OCI-LY3 (cell line): Measurements from ENCODE around the gene AMN.

ENCODE experiments used
- H2AFZ ChIP-seq: fragments of 200-600, 300-600 bp; shearing (Covaris generic); 2 replicates; pipeline ENCODE4 v1.6.0; 2014; ENCODE audit warnings: antibody characterized with exemption, low read depth, low read length
- H3K27ac ChIP-seq: fragments of 200-600, 300-600 bp; sonication (generic); 2 replicates; pipeline ENCODE4 v1.5.1; 2014; ENCODE audit warnings: mild to moderate bottlenecking, low read length, moderate library complexity, mixed read lengths
- H3K27me3 ChIP-seq: fragments of 200-600, 300-600 bp; sonication (generic); 2 replicates; pipeline ENCODE4 v1.6.1; 2014; ENCODE audit warnings: low read depth, low read length, mixed read lengths
- H3K36me3 ChIP-seq: fragments of 200-600, 300-600 bp; sonication (generic); replicated peaks from 2 replicates; pipeline ENCODE3; 2014; ENCODE audit warnings: low read depth, low read length, mixed read lengths
- H3K4me1 ChIP-seq: fragments of 300-600, 200-600 bp; sonication (generic); 2 replicates; pipeline ENCODE4 v1.6.1; 2014; ENCODE audit warnings: low read length, mixed read lengths
- H3K4me2 ChIP-seq: fragments of 200-600, 300-600 bp; sonication (generic); 2 replicates; pipeline ENCODE4 v1.6.1; 2014; ENCODE audit warnings: low read length, mixed read lengths
- H3K4me3 ChIP-seq: fragments of 300-600, 200-600 bp; sonication (generic); 2 replicates; pipeline ENCODE4 v1.5.1; 2014; ENCODE audit warnings: antibody characterized with exemption, mild to moderate bottlenecking, low read length, moderate library complexity
- H3K79me2 ChIP-seq: fragments of 300-600, 200-600 bp; shearing (Covaris generic); 2 replicates; pipeline ENCODE4 v1.6.1; 2014; ENCODE audit warnings: mild to moderate bottlenecking, low read length, mixed read lengths
- H3K9ac ChIP-seq: fragments of 300-600, 200-600 bp; shearing (Covaris generic); 2 replicates; pipeline ENCODE4 v1.6.0; 2014; ENCODE audit warnings: mild to moderate bottlenecking, low read length, moderate library complexity
- H3K9me3 ChIP-seq: fragments of 200-600, 300-600 bp; shearing (Covaris generic); 2 replicates; pipeline ENCODE4 v1.6.1; 2014; ENCODE audit warnings: low read length, mixed read lengths; ENCODE audit not compliant: insufficient read depth
- H4K20me1 ChIP-seq: fragments of 200-600, 300-600 bp; sonication (generic); 2 replicates; pipeline ENCODE4 v1.6.1; 2016; ENCODE audit warnings: low read length, mixed read lengths; ENCODE audit not compliant: insufficient read depth
- EZH2phosphoT487 ChIP-seq: fragments of 200-600 bp; shearing (Covaris generic); IDR thresholded peaks from 2 replicates; pipeline ENCODE4 v1.6.1; 2018; ENCODE audit warnings: antibody characterized with exemption, mixed run types, low read depth
- TF ChIP-seq, protein P1 (sequence below): fragments of 200-600, 300-600 bp; sonication (generic); IDR thresholded peaks from 2 replicates; pipeline ENCODE4 v1.5.1; 2014; ENCODE audit warnings: antibody characterized with exemption, low read length, low read depth

Gene AMN

DNA sequence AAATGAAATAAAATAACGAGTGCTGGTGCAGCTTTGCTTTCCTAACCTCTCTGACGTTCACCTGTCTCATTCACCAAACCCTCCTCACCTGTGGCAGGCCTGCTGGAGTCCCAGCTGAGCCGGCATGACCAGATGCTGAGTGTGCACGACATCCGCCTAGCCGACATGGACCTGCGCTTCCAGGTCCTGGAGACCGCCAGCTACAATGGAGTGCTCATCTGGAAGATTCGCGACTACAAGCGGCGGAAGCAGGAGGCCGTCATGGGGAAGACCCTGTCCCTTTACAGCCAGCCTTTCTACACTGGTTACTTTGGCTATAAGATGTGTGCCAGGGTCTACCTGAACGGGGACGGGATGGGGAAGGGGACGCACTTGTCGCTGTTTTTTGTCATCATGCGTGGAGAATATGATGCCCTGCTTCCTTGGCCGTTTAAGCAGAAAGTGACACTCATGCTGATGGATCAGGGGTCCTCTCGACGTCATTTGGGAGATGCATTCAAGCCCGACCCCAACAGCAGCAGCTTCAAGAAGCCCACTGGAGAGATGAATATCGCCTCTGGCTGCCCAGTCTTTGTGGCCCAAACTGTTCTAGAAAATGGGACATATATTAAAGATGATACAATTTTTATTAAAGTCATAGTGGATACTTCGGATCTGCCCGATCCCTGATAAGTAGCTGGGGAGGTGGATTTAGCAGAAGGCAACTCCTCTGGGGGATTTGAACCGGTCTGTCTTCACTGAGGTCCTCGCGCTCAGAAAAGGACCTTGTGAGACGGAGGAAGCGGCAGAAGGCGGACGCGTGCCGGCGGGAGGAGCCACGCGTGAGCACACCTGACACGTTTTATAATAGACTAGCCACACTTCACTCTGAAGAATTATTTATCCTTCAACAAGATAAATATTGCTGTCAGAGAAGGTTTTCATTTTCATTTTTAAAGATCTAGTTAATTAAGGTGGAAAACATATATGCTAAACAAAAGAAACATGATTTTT lies 17.1 kb upstream of the AMN start:
- H3K9ac ChIP-seq: no peak overlapping the region
- peaks cover 67% of the 10 kb centered on the region for H3K36me3 ChIP-seq
- peaks cover 56% of the 10 kb centered on the region for H3K79me2 ChIP-seq
- no peak overlapping the region for H2AFZ ChIP-seq
- H3K27ac ChIP-seq: no peak overlapping the region
- H3K4me3 ChIP-seq: no peak overlapping the region
- no peaks in the 10 kb centered on the region for H3K27me3 ChIP-seq
- peaks cover 45% of the 10 kb centered on the region for H4K20me1 ChIP-seq
- no peak overlapping the region for H3K4me2 ChIP-seq
- H3K9me3 ChIP-seq: no peaks in the 10 kb centered on the region
- H3K4me1 ChIP-seq: peaks cover 26% of the 10 kb centered on the region
- TF ChIP-seq, protein P1, sequence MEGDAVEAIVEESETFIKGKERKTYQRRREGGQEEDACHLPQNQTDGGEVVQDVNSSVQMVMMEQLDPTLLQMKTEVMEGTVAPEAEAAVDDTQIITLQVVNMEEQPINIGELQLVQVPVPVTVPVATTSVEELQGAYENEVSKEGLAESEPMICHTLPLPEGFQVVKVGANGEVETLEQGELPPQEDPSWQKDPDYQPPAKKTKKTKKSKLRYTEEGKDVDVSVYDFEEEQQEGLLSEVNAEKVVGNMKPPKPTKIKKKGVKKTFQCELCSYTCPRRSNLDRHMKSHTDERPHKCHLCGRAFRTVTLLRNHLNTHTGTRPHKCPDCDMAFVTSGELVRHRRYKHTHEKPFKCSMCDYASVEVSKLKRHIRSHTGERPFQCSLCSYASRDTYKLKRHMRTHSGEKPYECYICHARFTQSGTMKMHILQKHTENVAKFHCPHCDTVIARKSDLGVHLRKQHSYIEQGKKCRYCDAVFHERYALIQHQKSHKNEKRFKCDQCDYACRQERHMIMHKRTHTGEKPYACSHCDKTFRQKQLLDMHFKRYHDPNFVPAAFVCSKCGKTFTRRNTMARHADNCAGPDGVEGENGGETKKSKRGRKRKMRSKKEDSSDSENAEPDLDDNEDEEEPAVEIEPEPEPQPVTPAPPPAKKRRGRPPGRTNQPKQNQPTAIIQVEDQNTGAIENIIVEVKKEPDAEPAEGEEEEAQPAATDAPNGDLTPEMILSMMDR: no peak
- no peak for TF ChIP-seq EZH2phosphoT487

DNA sequence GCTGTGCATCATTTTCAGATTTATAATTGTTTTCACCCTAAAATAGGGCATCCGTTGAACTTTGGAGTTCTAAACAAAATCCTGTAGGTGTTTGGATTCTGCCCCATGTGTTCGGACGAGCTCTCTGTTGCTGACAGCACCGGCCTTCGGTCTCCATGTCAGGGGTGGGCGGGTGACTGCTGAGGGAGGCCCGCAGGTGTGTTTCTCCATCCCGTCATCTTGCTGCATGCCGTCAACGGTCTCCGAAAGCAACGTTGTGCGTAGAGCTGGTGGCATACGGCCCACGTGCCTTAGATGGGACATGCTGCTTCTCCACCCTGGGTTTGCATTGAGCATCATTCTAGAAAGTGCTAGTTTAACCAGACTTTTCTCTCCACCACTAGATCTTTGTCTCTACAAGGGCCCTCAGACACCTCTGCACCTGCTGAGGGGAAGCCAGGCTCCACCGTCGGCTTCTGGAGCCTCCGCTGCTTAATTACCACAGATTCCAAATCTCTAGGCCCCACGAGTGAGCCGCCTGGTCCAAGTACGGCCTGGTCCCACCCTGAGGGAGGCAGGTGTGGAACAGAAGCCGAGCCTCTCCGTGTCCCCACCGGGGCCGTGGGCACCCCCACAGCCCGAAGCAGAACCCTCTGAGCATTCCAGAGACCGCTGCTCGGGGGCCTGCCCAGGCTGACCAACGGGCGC lies 15.7 kb upstream of the AMN start:
- TF ChIP-seq, protein P1: no peak
- TF ChIP-seq EZH2phosphoT487: no peak
- Histone ChIP-seq H3K9ac (no peak overlapping the region), H3K27me3 (no peaks in the 10 kb centered on the region), H4K20me1 (peaks cover 35% of the 10 kb centered on the region), H3K36me3 (peaks cover 75% of the 10 kb centered on the region), H3K4me1 (peaks cover 13% of the 10 kb centered on the region), H2AFZ (no peak overlapping the region), H3K9me3 (no peaks in the 10 kb centered on the region), H3K27ac (no peak overlapping the region), H3K4me3 (no peak overlapping the region), H3K4me2 (no peak overlapping the region), H3K79me2 (peaks cover 46% of the 10 kb centered on the region)

DNA sequence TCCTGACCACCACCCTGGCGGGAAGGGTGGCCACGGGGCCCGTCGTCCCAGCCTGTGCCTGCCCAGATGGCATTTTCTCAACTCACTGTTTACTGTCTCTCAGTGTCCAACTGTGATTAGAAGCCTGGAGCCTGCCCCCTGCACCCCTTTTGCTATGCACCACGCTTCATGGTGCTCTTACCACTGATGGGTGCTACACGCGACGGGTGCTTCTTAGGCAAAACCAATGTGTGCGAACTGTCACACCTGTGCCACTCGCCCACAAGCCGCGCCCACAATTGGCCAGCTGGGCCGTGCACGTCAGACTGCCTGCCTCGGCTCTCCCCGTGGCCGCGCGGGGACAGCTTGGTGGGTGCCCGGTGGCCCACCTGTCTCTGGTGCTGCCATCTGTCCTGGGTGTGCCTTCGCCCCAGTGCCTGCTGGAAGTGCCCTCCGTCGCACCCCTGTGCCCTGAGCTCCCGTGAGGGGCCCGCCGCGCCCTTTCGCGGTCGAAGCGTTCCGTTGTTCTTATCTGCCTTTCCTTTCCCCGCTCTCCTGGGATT lies 15.1 kb upstream of the AMN start:
- H3K27ac ChIP-seq: no peak overlapping the region
- H3K9me3 ChIP-seq: no peaks in the 10 kb centered on the region
- H2AFZ ChIP-seq: no peak overlapping the region
- no peak overlapping the region for H3K4me2 ChIP-seq
- no peak for TF ChIP-seq EZH2phosphoT487
- TF ChIP-seq, protein P1: no peak
- H3K27me3 ChIP-seq: no peaks in the 10 kb centered on the region
- H3K36me3 ChIP-seq: peaks cover 77% of the 10 kb centered on the region
- H3K4me3 ChIP-seq: no peak overlapping the region
- peaks cover 40% of the 10 kb centered on the region for H3K79me2 ChIP-seq
- H4K20me1 ChIP-seq: peaks cover 29% of the 10 kb centered on the region
- H3K9ac ChIP-seq: no peak overlapping the region
- peaks cover 7% of the 10 kb centered on the region for H3K4me1 ChIP-seq
